Measurements from ENCODE around the gene GRB10. TPM values are rescaled to one million over a fixed set of nuclear protein-coding genes. Genes with fewer than 3 reads are reported as not detected.

GRB10 gene
- total RNA-seq, 4 donors from 2014 or later: 32.1 to 50.3 (median 38.1) TPM

DNA sequence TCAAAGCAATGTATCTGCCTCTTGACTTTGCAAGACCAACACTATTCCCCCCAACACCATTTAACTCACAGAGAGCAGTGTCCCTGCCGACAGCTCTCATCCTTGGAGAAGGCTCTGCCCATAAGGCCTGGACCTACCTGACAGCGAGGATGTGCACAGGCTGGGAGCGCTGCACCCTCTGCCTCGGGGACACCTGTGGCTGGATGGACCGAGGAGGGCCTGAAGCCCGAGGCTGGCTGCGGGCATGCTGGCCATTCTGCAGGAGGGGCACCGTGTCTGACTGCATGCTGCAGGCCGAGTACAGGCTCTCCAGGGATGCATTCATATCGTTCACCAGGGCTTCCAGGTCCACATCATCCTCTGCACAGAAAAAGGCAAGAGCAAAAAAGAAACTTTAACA lies 108.4 kb downstream of the GRB10 start:
- Histone ChIP-seq H3K27me3 (no peaks in the 10 kb centered on the region), H3K27ac (no peak overlapping the region), H3K4me3 (no peak overlapping the region), H3K36me3 (peaks cover 0 to 26% (median 0%) of the 10 kb centered on the region in 3 donors), H3K4me1 (no peaks in the 10 kb centered on the region), H3K9me3 (no peaks in the 10 kb centered on the region)
- TF ChIP-seq POLR2A (IDR thresholded peaks at IDR 0.05): no peak
- TF ChIP-seq, protein P1, sequence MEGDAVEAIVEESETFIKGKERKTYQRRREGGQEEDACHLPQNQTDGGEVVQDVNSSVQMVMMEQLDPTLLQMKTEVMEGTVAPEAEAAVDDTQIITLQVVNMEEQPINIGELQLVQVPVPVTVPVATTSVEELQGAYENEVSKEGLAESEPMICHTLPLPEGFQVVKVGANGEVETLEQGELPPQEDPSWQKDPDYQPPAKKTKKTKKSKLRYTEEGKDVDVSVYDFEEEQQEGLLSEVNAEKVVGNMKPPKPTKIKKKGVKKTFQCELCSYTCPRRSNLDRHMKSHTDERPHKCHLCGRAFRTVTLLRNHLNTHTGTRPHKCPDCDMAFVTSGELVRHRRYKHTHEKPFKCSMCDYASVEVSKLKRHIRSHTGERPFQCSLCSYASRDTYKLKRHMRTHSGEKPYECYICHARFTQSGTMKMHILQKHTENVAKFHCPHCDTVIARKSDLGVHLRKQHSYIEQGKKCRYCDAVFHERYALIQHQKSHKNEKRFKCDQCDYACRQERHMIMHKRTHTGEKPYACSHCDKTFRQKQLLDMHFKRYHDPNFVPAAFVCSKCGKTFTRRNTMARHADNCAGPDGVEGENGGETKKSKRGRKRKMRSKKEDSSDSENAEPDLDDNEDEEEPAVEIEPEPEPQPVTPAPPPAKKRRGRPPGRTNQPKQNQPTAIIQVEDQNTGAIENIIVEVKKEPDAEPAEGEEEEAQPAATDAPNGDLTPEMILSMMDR (IDR thresholded peaks at IDR 0.05): no peak
- DNase-seq: no peak

DNA sequence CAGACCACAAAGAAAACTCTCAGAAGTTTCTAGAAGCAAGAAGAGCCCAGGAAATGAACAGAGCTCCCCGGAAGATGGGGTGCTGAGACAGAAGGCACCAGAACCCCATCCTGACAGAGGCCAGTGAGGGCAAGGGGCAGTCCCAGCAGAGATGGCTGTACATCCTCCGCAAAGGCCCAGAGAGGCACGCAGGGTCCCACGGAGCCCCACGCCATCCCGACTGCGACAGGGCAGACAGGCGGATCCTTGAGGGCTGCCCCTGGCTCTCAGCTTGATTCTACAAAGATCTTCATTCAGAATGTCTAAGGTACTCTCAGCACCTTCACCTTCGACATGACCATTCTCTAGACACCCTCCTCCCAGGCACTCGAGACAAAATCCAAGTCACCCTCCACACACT lies 109.6 kb downstream of the GRB10 start:
- Histone ChIP-seq H3K27ac (no peak overlapping the region), H3K9me3 (no peaks in the 10 kb centered on the region), H3K36me3 (peaks cover 0 to 30% (median 0%) of the 10 kb centered on the region in 3 donors), H3K27me3 (no peaks in the 10 kb centered on the region), H3K4me3 (no peak overlapping the region), H3K4me1 (peaks cover 0 to 1% (median 0%) of the 10 kb centered on the region in 4 donors)
- no peak for DNase-seq
- TF ChIP-seq POLR2A (IDR thresholded peaks at IDR 0.05): no peak
- TF ChIP-seq, protein P1 (IDR thresholded peaks at IDR 0.05): no peak

DNA sequence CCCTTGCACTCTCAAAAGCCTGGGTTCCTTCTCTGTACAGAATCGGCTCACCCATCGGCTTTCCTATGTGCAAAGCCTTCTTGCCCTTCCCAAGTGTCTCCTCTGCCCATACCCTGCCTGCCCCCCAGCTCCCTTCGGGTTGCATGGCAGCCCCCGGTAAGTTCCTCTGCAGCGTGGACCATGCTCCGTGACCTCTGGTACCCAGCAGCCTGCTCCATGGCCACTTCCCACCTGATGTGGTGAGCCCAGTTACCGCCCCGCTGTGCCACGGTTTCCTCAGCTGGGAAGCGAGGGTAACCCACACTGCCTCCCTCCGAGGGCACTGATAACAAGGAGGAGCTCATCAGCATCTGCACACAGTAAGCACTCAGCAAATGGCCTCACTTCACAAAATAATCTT lies 110.7 kb downstream of the GRB10 start:
- Histone ChIP-seq H3K4me1 (peaks cover 0 to 8% (median 0%) of the 10 kb centered on the region in 4 donors), H3K9me3 (no peaks in the 10 kb centered on the region)
- TF ChIP-seq, protein P1 (IDR thresholded peaks at IDR 0.05): no peak
- no peak for TF ChIP-seq POLR2A (IDR thresholded peaks at IDR 0.05)

DNA sequence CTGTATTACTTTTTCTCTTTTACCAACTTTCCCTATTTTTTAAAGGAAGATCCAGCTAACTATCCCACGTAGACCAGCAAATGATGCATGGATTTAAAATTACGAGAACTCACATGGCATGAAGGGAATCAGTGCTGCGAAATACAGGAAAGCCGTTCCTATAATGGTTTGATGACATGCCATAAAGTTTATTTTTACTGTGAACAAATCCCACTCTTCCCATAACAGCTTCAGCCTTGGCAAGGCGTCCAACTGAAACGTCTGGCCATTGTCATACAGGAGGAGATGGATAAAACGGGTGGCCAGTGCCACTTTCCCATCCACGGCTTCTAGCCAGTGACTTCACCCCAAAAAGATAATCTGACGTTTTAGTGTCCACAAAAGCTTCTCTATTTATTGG lies 111.3 kb downstream of the GRB10 start:
- DNase-seq: no peak
- no peak overlapping the region for H3K4me3 ChIP-seq
- H3K36me3 ChIP-seq: peaks cover 0 to 30% (median 0%) of the 10 kb centered on the region in 3 donors
- no peaks in the 10 kb centered on the region for H3K9me3 ChIP-seq
- no peak overlapping the region for H3K27ac ChIP-seq
- TF ChIP-seq, protein P1 (IDR thresholded peaks at IDR 0.05): no peak
- no peak for TF ChIP-seq POLR2A (IDR thresholded peaks at IDR 0.05)
- peaks cover 0 to 8% (median 0%) of the 10 kb centered on the region in 4 donors for H3K4me1 ChIP-seq
- H3K27me3 ChIP-seq: no peaks in the 10 kb centered on the region

More for the DNA sequence above, 110.7 kb downstream of the GRB10 start:
- H3K36me3 ChIP-seq: peaks cover 0 to 30% (median 0%) of the 10 kb centered on the region in 3 donors
- H3K4me3 ChIP-seq: no peak overlapping the region
- DNase-seq: no peak
- no peaks in the 10 kb centered on the region for H3K27me3 ChIP-seq
- H3K27ac ChIP-seq: no peak overlapping the region

DNA sequence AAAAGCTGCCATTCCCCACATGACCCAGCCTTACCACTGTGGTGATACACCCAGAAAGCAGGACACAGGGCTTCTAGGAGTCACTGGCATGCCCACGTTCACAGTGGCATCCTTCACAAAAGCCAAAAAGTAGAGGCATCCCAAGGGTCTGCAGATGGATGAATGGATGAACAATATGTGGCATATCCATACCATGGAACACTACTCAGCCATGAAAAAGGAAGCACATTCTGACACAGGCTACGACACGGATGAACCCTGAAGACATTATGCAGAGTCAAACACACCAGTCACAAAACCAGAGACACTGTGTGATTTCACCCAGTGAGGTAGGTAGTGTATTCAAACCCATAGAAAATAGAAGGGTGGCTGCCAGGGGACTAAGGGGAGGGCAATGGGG lies 112.8 kb downstream of the GRB10 start:
- DNase-seq: no peak
- Histone ChIP-seq H3K36me3 (peaks cover 0 to 30% (median 0%) of the 10 kb centered on the region in 3 donors), H3K9me3 (no peaks in the 10 kb centered on the region), H3K27ac (no peak overlapping the region), H3K27me3 (no peaks in the 10 kb centered on the region), H3K4me1 (peaks cover 0 to 8% (median 0%) of the 10 kb centered on the region in 4 donors), H3K4me3 (no peak overlapping the region)
- TF ChIP-seq, protein P1 (IDR thresholded peaks at IDR 0.05): no peak
- TF ChIP-seq POLR2A (IDR thresholded peaks at IDR 0.05): no peak

DNA sequence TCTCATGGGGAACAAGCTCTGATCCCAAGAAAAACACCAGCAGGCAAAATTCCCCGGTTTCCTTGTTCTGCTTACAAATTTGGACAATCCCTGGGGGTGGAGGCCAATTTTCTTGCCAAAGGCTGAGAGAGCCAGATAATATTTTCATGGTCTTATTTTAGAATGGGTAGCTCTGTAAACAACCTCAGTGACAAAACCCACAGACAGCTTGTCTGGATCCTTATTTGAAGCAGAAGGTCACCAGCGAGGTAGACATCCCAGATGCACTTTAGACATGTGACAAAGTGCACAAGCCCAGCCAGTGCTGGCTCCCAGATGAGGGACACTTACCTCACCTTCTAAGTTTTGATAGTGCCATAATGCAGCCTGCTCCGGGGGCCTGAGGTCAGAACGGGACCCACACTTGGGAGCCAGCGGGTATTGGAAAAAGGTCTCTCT lies 114.9 kb downstream of the GRB10 start:
- peaks cover 0 to 8% (median 0%) of the 10 kb centered on the region in 4 donors for H3K4me1 ChIP-seq
- TF ChIP-seq, protein P1 (IDR thresholded peaks at IDR 0.05): no peak
- TF ChIP-seq POLR2A (IDR thresholded peaks at IDR 0.05): no peak
- H3K27me3 ChIP-seq: no peaks in the 10 kb centered on the region
- H3K4me3 ChIP-seq: no peak overlapping the region
- H3K9me3 ChIP-seq: no peaks in the 10 kb centered on the region
- H3K36me3 ChIP-seq: peaks cover 0 to 22% (median 0%) of the 10 kb centered on the region in 3 donors
- H3K27ac ChIP-seq: peak overlapping the region in 3 of 4 donors; percentile 43 to 64 (median 44)
- DNase-seq: no peak

Measured in Peyer's patch (tissue), 4 donors.